Measurements from ENCODE around the gene MCAM. TPM values are rescaled to one million over a fixed set of nuclear protein-coding genes. Genes with fewer than 3 reads are reported as not detected.

MCAM gene
- polyA plus RNA-seq, 6 donors from 2014 or later = not detected

DNA sequence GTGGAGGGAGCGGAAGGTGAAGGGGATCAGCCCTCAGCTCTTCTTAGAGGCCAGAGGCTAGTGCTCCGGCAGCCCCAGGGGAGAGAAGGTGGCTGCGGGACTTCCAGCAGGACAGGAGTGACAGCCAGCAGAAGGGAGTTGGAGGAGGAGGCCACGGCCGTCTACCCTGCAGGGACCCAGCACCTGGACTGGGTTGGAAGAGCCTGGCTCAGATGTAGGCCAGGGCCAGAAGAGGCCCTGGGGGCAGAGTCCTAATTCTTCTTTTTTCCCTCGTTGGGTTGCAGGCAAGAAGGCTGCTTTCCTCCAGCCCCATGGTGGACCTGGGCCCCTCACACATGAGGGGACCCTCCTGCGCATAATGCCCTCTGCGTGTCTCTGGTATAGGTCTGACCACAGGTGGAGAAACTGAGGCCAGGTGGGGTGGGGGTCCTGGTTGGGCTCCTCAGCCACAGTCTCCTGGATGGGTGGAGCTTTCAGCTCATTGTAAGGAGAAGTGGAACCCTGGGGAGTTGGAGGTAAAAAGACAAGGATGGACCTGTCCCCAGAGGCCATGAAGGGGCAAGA lies 2.3 kb upstream of the MCAM start:
- Mint-ChIP-seq H3K4me1 (peaks cover 41 to 59% (median 41%) of the 10 kb centered on the region in 3 donors), H3K27me3 (peaks cover 12 to 48% (median 40%) of the 10 kb centered on the region in 3 donors), H3K9me3 (no peaks in the 10 kb centered on the region), H3K36me3 (no peaks in the 10 kb centered on the region), H3K4me3 (peak overlapping the region in 7 of 8 donors; percentile 2 to 86 (median 80)), H3K27ac (peak overlapping the region in 3 of 6 donors; percentile 21 to 94 (median 92))
- no peak for DNase-seq
- ATAC-seq (ENCODE audit: low read depth in 2 of 2) = no peak

DNA sequence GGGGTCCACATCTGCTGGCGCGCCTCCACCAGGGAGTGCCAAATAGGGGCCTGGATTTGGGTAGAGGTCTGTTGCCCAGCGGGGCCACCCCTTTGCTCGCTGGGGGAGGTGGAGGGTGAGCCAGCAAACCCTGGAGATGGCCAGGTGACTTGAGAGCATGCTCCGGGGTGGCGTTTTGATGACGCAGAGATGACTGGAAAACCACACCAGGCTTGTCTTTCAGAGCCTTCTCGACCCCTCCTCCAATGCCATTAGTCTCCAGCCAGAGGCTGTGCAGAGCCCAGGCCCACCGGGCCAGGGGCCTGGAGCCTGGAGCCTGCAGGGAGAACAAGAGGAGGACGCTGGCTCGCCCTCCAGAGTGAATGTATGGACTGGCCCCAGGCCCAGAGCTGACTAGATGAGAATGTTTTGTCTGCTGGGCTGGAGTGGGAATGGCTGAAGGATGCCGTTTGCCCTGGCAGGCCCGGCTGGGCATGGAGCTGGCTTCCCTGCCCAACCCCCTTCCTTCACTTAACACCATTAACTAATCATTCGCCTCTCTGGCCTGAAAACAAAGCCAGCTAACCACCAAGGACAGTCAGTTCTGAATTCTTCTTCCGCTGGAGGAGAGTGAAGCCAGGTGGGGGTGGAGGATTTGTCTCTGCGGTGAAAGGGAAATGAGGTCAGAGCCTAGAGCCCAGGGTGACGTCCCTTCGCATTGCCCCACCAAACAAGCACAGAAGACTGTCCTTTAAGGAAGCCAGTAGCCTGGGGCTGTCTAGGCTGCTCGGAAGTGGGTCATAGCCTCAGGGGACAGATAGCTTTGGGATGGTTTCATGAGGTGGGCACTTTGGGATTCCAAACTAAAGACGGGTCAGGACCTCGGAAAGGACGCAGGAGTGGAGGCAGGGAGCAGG lies 1.6 kb upstream of the MCAM start:
- DNase-seq (no peak), ATAC-seq (ENCODE audit: low read depth in 2 of 2) (peak in 1 of 2 donors; percentile 14)
- no peaks in the 10 kb centered on the region for H3K9me3 Mint-ChIP-seq
- H3K27me3 Mint-ChIP-seq = peaks cover 12 to 46% (median 35%) of the 10 kb centered on the region in 3 donors
- peaks cover 36 to 55% (median 40%) of the 10 kb centered on the region in 3 donors for H3K4me1 Mint-ChIP-seq
- H3K4me3 Mint-ChIP-seq = peak overlapping the region in 5 of 8 donors; percentile 2 to 86 (median 52)
- H3K27ac Mint-ChIP-seq = peak overlapping the region in 4 of 6 donors; percentile 21 to 94 (median 58)
- H3K36me3 Mint-ChIP-seq = no peaks in the 10 kb centered on the region

DNA sequence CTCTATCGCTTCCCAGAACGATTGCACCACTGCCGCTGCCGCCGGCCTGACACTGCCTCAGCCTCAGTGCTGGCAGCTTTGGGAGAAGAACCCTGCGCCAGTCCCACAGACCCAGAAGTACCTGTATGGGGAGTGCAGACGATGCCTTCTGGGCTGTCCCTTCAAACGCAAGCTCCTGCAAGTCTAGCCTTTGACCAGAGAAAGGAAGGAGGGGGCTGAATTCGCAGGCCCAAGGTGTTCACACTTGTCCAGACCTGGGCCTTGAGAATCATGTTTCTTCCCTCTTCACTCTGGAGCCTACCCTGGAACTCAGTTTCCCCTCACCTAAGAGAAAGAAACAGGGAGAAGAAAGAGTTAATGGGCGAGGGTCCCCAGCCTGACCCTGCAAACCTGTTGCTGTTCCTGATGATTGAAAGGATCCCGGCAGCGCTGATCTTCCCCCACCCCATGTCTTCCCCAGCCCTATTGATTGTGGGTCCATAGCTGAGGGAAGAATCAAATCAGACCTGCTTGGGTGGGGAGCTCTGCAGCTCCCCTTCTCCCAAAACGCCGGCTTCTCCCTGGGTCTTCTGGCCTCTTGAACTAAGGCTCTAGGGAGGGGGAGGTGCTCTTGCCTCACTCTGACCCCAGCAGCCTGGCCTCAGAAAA lies 786 bp upstream of the MCAM start:
- H3K4me1 Mint-ChIP-seq = peaks cover 33 to 50% (median 36%) of the 10 kb centered on the region in 3 donors
- peaks cover 12 to 46% (median 33%) of the 10 kb centered on the region in 3 donors for H3K27me3 Mint-ChIP-seq
- peak overlapping the region in 6 of 8 donors; percentile 15 to 77 (median 38) for H3K4me3 Mint-ChIP-seq
- no peaks in the 10 kb centered on the region for H3K9me3 Mint-ChIP-seq
- DNase-seq = no peak
- H3K36me3 Mint-ChIP-seq = no peaks in the 10 kb centered on the region
- ATAC-seq (ENCODE audit: low read depth in 2 of 2) = no peak
- H3K27ac Mint-ChIP-seq = no peak overlapping the region

DNA sequence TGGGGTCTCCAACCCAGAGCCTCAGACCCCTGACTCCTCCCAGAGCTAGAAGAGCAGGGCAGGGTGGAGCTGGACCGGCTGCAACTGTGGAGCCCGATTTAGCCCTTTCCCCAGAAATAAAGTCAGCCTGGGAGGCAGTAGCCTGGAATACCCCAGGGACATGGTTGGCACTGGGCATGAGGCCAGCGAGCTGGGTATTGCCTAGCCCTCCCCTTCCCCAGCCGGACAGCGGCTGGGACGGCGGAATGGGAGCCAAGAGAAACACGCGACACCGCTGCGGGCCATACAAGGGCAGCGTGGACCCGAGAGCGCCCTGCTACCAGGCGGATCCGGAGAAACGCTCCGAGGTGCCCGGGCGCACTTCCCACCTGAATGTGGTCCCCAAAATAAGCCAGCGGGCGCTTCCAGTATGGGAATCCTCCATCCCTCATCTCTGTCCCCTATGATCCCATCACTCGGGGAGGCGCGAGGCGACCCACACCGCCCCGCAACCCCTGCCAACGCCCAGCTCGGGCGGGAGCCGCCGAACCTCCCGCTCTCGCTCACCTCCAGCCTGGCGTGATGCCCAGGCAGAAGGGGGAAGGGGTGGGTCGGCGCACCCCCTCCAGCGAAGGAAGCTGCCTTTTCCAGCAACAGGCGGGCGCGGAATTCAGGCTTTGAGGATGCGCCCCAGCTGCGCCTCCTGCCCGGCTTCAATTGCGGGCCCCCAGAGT lies 758 bp downstream of the MCAM start:
- no peaks in the 10 kb centered on the region for H3K9me3 Mint-ChIP-seq
- no peaks in the 10 kb centered on the region for H3K36me3 Mint-ChIP-seq
- ATAC-seq (ENCODE audit: low read depth in 2 of 2) (no peak), DNase-seq (no peak)
- peaks cover 12 to 52% (median 40%) of the 10 kb centered on the region in 3 donors for H3K27me3 Mint-ChIP-seq
- peak overlapping the region; percentile 21 to 85 (median 74) for H3K4me3 Mint-ChIP-seq
- peaks cover 25 to 37% (median 26%) of the 10 kb centered on the region in 3 donors for H3K4me1 Mint-ChIP-seq
- peak overlapping the region in 3 of 6 donors; percentile 11 to 78 (median 27) for H3K27ac Mint-ChIP-seq

DNA sequence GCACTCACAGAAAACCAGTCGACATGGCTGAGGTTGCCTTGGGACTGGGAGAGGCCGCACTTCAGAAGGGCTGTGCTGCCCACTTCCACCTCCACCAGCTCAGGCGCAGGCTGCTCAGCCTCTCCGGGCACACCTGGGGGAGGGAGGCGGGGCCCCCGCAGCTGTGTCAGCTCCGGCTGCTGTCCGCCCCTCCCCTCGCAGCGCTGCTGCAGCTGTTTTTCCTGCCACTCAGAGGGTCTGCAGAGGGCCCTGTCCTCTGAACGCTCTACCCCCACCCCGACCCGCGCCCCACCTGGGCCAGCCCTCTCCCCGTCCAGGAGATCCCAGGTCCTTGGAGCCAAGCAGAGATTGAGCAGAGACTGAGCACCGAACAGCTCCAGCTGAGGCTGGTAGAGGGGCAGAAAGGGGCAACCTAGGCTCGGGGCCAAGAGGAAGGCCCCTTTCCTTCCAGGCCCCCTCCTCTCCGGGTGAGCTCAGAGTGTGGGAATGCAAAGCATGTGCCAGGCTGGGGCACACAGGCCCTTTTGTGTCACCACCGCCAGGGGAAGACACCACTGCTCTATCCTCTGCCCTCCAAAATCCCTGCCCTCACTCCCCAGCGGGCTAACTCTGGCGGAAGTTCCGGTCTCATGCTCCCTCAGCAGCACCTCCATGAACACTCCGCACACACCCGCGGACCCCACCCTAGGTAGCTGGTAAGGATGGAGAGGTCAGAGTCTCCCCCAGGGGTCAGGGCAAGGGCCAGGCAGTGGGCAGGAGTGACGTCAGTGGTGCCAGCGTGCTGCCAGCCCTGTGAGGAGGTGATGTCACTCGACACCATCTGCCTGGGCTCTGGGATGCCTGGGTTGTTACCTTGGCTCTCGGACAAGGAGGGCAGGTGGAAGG lies 1.6 kb downstream of the MCAM start:
- H3K9me3 Mint-ChIP-seq = no peaks in the 10 kb centered on the region
- no peaks in the 10 kb centered on the region for H3K36me3 Mint-ChIP-seq
- H3K27ac Mint-ChIP-seq = peak overlapping the region in 3 of 6 donors; percentile 11 to 78 (median 27)
- ATAC-seq (ENCODE audit: low read depth in 2 of 2) (peak; percentile 72 to 74), DNase-seq (peak; percentile 48)
- H3K4me3 Mint-ChIP-seq = peak overlapping the region; percentile 53 to 85 (median 76)
- H3K4me1 Mint-ChIP-seq = peaks cover 24 to 35% (median 26%) of the 10 kb centered on the region in 3 donors
- H3K27me3 Mint-ChIP-seq = peaks cover 12 to 52% (median 40%) of the 10 kb centered on the region in 3 donors

DNA sequence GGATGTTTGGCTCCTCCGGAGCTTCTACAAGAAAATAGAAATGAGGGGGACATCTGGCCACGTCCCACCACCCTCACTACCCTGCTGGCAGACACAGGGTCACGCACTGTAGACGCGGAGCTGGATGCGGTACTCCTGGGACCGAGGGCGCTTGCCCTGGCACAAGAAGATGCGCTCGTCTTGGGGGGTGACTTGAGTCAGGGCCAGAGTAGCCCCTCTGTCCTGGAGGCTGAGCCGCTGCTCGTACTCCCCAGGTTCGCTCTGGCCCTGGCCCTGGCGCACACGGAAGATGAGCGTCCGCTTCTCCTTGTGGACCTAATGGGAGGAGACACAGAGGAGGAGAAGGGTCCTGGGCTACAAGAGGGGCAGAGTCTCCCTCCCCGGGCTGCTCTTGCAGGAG lies 2.2 kb downstream of the MCAM start:
- Mint-ChIP-seq H3K27me3 (peaks cover 12 to 47% (median 34%) of the 10 kb centered on the region in 3 donors), H3K36me3 (no peaks in the 10 kb centered on the region), H3K4me3 (peak overlapping the region in 6 of 8 donors; percentile 49 to 85 (median 74)), H3K4me1 (peaks cover 20 to 32% (median 24%) of the 10 kb centered on the region in 3 donors), H3K27ac (no peak overlapping the region), H3K9me3 (no peaks in the 10 kb centered on the region)
- DNase-seq (no peak), ATAC-seq (ENCODE audit: low read depth in 2 of 2) (no peak)

DNA sequence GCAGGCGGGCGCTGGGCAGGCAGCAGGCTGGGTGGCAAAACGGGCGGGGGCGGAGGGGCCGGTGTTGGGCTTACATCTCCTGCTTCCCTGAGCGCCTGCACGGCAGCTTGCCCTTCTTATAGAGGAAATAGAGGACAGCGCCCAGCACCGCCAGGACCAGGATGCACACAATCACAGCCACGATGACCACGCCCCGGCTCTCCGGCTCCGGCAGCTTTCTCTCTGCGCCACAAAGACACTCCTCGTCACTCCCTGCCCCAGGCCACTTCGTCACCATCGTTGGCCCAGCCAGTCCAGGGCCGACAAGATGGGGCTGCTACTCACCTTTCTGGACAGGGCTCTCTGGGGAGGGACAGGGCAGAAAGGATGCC lies 6.3 kb downstream of the MCAM start:
- Mint-ChIP-seq H3K27ac (no peak overlapping the region), H3K4me3 (no peak overlapping the region), H3K36me3 (no peaks in the 10 kb centered on the region), H3K4me1 (peaks cover 9 to 15% (median 12%) of the 10 kb centered on the region in 3 donors), H3K9me3 (no peaks in the 10 kb centered on the region), H3K27me3 (peaks cover 8 to 24% (median 19%) of the 10 kb centered on the region in 3 donors)
- no peak for DNase-seq
- no peak for ATAC-seq (ENCODE audit: low read depth in 2 of 2)

DNA sequence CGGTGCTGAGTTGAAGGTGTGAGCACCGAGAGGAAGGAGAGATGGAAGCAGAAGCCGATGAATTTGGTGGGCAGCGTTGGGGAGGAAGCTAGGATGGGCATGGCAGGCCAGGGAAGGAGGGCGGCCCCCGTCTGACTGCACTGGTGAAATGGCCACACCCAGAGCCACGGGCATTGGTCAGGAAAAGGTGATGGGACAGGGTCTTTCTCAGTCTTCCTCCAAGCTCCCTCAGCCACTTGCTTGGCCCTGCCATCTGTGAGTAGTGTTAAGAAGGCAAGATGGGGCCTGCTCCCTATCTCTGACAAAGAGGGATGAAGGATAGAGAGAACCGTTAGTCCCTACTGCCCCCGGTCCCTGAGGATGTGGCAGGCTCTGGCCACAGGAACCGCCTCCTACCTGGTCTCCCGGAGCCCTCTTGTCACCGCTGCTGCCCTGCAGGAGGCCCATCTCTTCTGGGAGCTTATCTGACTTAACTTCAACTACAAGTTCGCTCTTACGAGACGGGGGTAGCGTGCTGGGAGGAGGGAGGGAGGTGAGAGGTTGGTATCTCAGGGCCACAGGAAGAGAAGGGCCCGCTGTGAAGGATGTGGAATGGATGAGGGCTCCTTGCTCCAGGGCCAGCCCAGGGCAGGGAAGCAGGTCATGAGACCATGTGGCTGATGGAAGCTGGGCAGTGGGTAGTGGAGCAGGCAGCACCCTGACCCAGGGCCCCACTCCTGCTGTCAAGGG lies 6.8 kb downstream of the MCAM start:
- no peak for DNase-seq
- no peak for ATAC-seq (ENCODE audit: low read depth in 2 of 2)
- Mint-ChIP-seq H3K36me3 (peaks cover 0 to 4% of the 10 kb centered on the region in 2 donors), H3K27ac (no peak overlapping the region), H3K4me1 (peaks cover 5 to 9% (median 7%) of the 10 kb centered on the region in 3 donors), H3K4me3 (peak overlapping the region in 1 of 8 donors; percentile 34), H3K27me3 (peaks cover 3 to 19% (median 14%) of the 10 kb centered on the region in 3 donors), H3K9me3 (no peaks in the 10 kb centered on the region)

DNA sequence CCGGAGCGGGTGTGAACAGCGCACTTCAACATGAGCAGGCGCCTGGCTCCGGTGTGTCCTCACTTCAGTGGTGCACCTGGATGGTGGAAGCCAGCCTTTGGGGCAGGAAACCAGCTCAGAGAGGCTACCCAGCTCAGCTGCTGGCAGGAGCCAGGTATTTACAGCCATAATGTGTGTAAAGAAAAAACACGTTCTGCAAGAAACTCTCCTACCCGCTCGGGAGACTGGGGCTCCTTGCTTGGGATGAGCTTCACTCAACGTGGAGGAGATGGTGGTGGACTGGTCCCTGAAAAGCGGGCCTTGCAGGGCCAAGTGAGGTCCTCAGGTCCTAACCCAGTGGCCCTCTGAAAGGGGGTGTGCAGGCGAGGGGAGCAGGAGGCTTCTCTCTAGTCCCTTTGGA lies 7.5 kb downstream of the MCAM start:
- Mint-ChIP-seq H3K27me3 (peaks cover 0 to 12% (median 7%) of the 10 kb centered on the region in 3 donors), H3K9me3 (no peaks in the 10 kb centered on the region), H3K27ac (no peak overlapping the region)

DNA sequence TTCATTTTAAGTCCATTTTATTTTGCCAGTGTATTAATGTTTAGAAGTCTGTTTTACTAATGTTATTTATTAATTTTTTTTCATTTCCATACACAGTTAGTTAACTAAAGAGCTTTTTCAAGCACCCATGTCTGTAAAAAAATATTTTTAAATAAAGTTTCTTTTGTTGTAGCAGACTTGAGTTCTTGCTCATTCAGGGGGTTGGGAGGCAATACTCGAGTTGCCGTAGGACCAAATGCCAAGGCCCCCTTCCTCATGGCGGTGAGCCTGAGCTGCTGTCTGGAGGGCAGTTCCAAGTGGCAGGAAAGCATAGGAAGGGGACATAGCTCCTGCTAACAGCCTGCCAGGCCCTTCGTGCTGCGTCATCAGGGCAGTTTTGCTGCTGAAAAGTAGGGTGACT lies 9.0 kb downstream of the MCAM start:
- Mint-ChIP-seq H3K36me3 (peaks cover 12 to 22% of the 10 kb centered on the region in 2 donors), H3K27ac (no peak overlapping the region), H3K27me3 (peaks cover 0 to 7% (median 7%) of the 10 kb centered on the region in 3 donors), H3K4me3 (no peak overlapping the region), H3K9me3 (no peaks in the 10 kb centered on the region), H3K4me1 (peaks cover 0 to 4% (median 0%) of the 10 kb centered on the region in 3 donors)
- DNase-seq = no peak
- ATAC-seq (ENCODE audit: low read depth in 2 of 2) = no peak

More for the DNA sequence above, 7.5 kb downstream of the MCAM start:
- peaks cover 0 to 8% of the 10 kb centered on the region in 2 donors for H3K36me3 Mint-ChIP-seq
- H3K4me1 Mint-ChIP-seq = peaks cover 2 to 4% (median 4%) of the 10 kb centered on the region in 3 donors
- no peak for ATAC-seq (ENCODE audit: low read depth in 2 of 2)
- peak overlapping the region in 1 of 8 donors; percentile 34 for H3K4me3 Mint-ChIP-seq
- DNase-seq = no peak

DNA sequence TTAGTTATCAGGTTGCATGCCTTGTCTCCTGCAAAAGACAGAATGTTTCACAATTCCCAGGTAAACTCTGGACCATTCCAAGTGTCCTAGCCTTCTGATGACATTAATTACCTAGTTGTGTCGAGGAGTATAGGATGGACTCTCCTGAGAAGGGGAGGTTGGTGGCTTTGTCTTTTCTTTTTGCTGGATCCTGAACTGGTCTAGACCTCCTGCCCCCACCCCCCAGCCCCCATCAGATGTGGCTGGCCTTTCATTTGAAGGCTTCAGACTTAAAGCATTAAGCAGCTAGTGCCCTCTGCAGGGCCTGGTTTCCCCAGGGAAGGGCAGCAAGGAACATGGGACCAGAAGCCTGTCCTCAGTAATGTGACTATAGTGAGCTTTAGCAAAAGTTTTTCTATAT lies 9.7 kb downstream of the MCAM start:
- Mint-ChIP-seq H3K4me3 (no peak overlapping the region), H3K27me3 (peaks cover 0 to 2% (median 1%) of the 10 kb centered on the region in 3 donors), H3K4me1 (peaks cover 0 to 4% (median 0%) of the 10 kb centered on the region in 3 donors), H3K27ac (no peak overlapping the region), H3K36me3 (peaks cover 19 to 26% of the 10 kb centered on the region in 2 donors), H3K9me3 (no peaks in the 10 kb centered on the region)
- no peak for ATAC-seq (ENCODE audit: low read depth in 2 of 2)
- no peak for DNase-seq
